ENCODE measurements around the gene LONRF3.

Gene LONRF3

GRCh38 chrX:119041175-119041574, 66.8 kb downstream of the LONRF3 start:
- no peak overlapping the region for H3K4me3 ChIP-seq (ENCODE audit: low read depth, low read length)
- TF ChIP-seq CTCF (IDR thresholded peaks at IDR 0.05; ENCODE audit: low read depth, low read length) = no peak

- no peak overlapping the region for H3K4me3 ChIP-seq (ENCODE audit: low read depth, low read length)
- TF ChIP-seq CTCF (IDR thresholded peaks at IDR 0.05; ENCODE audit: low read depth, low read length) = no peak
These were observed 67.6 kb downstream of the LONRF3 start for GRCh38 chrX:119042040-119042439.

GRCh38 chrX:119042996-119043395, 68.6 kb downstream of the LONRF3 start:
- H3K4me3 ChIP-seq (ENCODE audit: low read depth, low read length) = no peak overlapping the region
- no peak for TF ChIP-seq CTCF (IDR thresholded peaks at IDR 0.05; ENCODE audit: low read depth, low read length)

GRCh38 chrX:119045884-119046283, 71.5 kb downstream of the LONRF3 start:
- TF ChIP-seq CTCF (IDR thresholded peaks at IDR 0.05; ENCODE audit: low read depth, low read length) = no peak
- no peak overlapping the region for H3K4me3 ChIP-seq (ENCODE audit: low read depth, low read length)

- H3K4me3 ChIP-seq (ENCODE audit: low read depth, low read length) = no peak overlapping the region
These were observed 81.3 kb downstream of the LONRF3 start for GRCh38 chrX:119055687-119056086.

GRCh38 chrX:119062750-119063374, 88.4 kb downstream of the LONRF3 start:
- H3K4me3 ChIP-seq (ENCODE audit: low read depth, low read length) = no peak overlapping the region
- TF ChIP-seq CTCF (IDR thresholded peaks at IDR 0.05; ENCODE audit: low read depth, low read length) = no peak

More at GRCh38 chrX:119055687-119056086, 81.3 kb downstream of the LONRF3 start:
- no peak for TF ChIP-seq CTCF (IDR thresholded peaks at IDR 0.05; ENCODE audit: low read depth, low read length)

GRCh38 chrX:119063428-119063827, 89.0 kb downstream of the LONRF3 start:
- H3K4me3 ChIP-seq (ENCODE audit: low read depth, low read length) = no peak overlapping the region
- TF ChIP-seq CTCF (IDR thresholded peaks at IDR 0.05; ENCODE audit: low read depth, low read length) = no peak
